GM10847 (cell line): ENCODE data around the gene COX8A.
A peak's percentile ranks its signal among the peaks of the same experiment; 100 is the strongest.

Source experiments
- POLR2A ChIP-seq: IDR thresholded peaks from 2 replicates; pipeline ENCODE4 v1.6.1; 2011; ENCODE audit not compliant: insufficient read length; ENCODE audit errors: extremely low read depth

Gene COX8A

DNA sequence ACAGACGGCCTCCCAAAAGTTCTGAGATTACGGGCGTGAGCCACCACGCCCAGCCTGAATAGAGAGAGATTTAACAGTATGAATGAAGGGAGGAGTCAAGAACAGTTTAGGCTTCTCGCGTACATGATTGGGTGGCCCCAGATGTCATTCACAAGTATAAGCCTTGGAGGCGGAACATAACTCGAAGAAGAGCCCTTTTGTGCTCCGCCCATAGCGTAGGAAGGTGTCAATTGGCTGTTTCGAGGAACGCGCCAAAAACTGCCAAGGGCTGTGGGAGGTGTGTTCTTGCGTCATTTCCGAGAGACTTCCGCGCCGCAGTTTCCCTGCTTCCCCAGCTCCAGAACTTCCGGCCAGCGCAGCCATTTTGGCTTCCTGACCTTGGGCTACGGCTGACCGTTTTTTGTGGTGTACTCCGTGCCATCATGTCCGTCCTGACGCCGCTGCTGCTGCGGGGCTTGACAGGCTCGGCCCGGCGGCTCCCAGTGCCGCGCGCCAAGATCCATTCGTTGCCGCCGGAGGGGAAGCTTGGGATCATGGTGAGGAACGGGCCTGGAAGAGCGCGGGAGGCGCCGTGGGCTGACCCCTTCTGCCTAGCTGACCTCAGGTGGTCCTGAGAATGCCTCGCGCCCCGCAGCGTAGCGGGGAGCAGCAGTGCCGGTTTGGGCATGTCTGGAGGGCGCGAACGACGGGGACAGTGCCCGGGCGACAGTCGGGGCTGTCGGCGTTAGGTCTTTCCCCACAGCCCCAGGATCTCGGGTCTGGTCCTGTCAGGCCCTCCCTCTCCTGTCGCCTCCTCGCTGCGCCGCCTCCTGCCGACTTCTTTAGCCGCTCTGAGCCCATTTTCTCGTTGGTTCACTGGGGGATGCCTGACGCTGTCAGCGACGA is at the start of gene COX8A:
Gene COX8A (plus strand): TSS at position 362 of the 885 bp plus-strand sequence. CDS start 61 bp downstream, at position 423.
- TF ChIP-seq POLR2A = peak; percentile 78

GRCh38 chr11:63929616-63930015 is 44.8 kb upstream of the COX8A start:
- TF ChIP-seq POLR2A = no peak

- TF ChIP-seq POLR2A = no peak
Measured at GRCh38 chr11:63931045-63931444, 43.4 kb upstream of the COX8A start.

- TF ChIP-seq POLR2A = no peak
Measured at GRCh38 chr11:63931876-63932275, 42.5 kb upstream of the COX8A start.

- no peak for TF ChIP-seq POLR2A
Measured at GRCh38 chr11:63933459-63933858, 41.0 kb upstream of the COX8A start.

DNA sequence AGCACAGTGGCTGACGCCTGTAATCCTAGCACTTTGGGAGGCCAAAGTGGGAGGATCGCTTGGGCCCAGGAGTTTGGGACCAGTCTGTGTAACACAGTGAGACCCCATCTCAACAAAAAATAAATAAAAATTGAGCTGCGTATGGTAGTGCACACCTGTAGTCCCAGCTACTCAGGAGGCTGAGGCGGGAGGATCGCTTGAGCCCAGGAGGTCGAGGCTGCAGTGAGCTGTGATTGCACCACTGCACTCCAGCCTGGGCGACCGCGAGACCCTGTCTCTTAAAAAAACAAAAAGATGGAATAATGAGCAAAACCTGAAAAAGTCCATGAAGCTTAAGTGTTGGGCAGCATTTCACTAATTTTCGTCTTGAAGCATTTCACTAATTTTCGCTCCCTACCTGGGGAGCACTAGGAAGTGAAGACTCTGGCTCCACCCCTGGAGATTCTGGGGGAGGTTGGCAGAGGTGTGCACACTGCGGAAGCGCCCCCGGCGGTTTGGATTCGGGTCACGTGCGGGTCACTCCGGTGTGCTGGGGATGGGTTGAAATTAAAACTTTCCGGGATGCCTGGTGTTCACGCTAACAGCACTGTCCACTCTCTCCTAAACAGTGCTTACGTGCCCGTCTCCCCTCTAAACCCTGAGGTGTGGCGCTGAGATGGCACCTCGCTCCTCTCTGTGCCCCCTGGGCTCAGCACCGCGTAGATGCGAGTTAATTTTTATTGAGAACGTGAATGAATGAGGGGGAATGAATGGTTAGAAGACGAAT is 36.5 kb upstream of the COX8A start:
- no peak for TF ChIP-seq POLR2A

- TF ChIP-seq POLR2A = peak; percentile 47
Measured at GRCh38 chr11:63938479-63939396, 35.7 kb upstream of the COX8A start, which contains the start of gene NAA40. NAA40 (plus strand) TSS chr11:63939002; CDS start chr11:63939097, 95 bp downstream.

DNA sequence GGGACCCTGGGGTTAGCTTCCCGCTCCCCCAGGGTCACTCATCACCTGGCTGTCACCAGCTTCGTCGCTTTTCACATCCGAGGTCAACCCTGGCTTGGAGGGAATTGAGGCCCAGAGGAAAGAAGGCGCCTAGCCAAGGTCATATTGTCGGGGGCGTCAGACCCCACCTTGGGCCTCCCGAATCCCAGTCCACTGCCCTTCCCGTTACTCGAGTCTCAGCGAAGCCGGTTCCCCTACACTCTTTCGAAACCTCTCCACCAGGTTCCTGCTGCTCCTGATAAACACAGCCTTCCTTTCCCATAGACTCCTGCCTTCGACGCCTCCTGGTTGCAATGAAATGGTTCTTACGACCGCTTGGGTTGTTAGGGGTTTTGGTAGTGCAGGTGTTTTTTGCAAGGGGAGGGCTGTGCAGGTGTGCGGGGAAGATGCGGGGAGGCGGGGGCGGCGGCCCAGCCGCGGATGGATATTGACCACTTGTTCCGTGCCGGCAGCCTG is 35.0 kb upstream of the COX8A start:
- no peak for TF ChIP-seq POLR2A

DNA sequence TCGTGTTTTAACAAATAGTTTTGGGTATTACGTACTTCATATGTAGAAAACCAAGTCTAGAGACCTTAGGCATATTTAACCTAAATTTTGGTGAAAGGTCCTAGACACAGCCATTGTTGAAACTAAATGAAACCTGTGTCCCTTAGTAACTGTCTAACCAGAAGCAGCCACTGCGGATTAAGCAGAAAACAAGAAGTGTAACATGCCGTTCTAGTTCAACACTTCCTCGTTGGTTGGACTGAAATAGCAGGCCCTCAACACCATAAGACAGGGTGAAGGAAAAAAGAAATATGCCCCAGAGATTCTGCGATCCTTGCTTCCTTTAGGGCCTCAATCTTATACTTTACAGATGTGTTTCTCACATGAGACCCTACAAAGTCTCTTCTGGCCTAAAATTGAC is 33.6 kb upstream of the COX8A start:
- TF ChIP-seq POLR2A = no peak

DNA sequence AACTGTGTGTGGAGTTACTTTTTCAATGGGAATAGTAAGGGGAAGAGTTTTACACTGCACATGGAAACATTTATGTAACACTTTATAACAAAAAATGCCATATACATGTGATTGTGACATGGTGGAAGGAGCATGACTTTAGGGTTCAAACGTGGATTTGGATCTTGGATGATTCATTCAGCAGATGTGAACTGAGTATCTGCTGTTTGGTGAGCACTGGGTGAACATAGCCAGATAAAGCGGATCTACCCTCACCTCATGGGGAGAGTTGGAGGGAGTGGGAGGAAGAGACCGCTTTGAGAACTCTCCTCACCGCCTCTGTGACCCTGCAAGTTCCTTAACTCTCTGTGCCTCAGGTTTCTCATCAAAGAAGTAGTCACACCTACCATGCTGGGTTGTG is 32.5 kb upstream of the COX8A start:
- no peak for TF ChIP-seq POLR2A

GRCh38 chr11:63942803-63943202 is 31.6 kb upstream of the COX8A start:
- TF ChIP-seq POLR2A = no peak

GRCh38 chr11:63944987-63945386 is 29.4 kb upstream of the COX8A start:
- no peak for TF ChIP-seq POLR2A

GRCh38 chr11:63945477-63946163 is 28.8 kb upstream of the COX8A start:
- no peak for TF ChIP-seq POLR2A

DNA sequence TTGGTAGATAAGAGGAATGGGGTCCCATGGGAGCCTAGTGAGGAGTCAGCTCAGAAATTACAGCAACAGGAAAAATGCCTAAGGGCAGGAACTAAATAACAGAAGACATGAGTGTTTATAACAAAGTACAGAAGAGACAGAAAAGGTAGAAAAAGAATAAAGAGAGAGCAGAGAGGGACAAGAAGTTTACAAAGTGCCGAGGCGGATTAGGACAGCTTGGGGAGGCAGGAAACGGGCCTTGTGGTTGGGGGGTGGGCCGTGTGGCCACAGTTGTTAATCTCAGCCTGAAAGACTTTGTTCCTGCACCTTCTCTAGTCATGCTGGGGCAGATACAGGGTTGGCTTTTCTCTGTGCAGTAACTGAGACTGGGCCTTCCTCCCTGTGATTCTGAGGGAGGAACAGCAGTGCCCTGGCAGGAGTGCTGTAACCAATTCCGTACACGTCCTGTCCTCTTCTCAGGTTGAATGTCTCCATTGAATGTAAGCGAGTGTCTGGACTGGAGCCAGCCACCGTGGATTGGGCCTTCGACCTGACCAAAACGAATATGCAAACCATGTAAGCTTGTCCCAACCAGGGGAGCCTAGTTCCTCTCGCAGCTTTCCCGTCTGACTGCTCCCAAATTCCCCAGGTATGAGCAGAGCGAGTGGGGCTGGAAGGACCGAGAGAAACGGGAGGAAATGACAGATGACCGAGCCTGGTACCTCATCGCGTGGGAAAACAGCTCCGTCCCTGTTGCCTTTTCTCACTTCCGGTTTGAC is 22.5 kb upstream of the COX8A start:
- TF ChIP-seq POLR2A = no peak

- no peak for TF ChIP-seq POLR2A
Measured at GRCh38 chr11:63952570-63952969, 21.9 kb upstream of the COX8A start.
